Astrocyte of the spinal cord (primary cell): ENCODE data around the gene ISL2.
A peak's percentile ranks its signal among the peaks of the same experiment; 100 is the strongest.
"Not testable (repeated sequence)": the region's sequence is repeated elsewhere in the genome, so short reads cannot be mapped to it uniquely, and the experiment has no call there.

Source experiments
- DNase-seq: peaks from one replicate; pipeline ENCODE4 v3.0.0; 2011; ENCODE audit warnings: low read depth, low spot score
- H3K4me3 ChIP-seq: 2 replicates; pipeline ENCODE4 v1.5.1; 2011; ENCODE audit warnings: low read depth, mild to moderate bottlenecking, low read length, moderate library complexity
- in situ Hi-C: cut with HindIII; loops from 2 replicates; pipeline ENCODE4 v1.10.0; 2017; ENCODE audit warnings: low sequenced_read_pairs
- TF ChIP-seq, protein P1 (sequence below): IDR thresholded peaks from 2 replicates; pipeline ENCODE4 v1.5.1; 2012; ENCODE audit warnings: low read depth, mild to moderate bottlenecking, low read length, inconsistent platforms

ISL2 gene

DNA sequence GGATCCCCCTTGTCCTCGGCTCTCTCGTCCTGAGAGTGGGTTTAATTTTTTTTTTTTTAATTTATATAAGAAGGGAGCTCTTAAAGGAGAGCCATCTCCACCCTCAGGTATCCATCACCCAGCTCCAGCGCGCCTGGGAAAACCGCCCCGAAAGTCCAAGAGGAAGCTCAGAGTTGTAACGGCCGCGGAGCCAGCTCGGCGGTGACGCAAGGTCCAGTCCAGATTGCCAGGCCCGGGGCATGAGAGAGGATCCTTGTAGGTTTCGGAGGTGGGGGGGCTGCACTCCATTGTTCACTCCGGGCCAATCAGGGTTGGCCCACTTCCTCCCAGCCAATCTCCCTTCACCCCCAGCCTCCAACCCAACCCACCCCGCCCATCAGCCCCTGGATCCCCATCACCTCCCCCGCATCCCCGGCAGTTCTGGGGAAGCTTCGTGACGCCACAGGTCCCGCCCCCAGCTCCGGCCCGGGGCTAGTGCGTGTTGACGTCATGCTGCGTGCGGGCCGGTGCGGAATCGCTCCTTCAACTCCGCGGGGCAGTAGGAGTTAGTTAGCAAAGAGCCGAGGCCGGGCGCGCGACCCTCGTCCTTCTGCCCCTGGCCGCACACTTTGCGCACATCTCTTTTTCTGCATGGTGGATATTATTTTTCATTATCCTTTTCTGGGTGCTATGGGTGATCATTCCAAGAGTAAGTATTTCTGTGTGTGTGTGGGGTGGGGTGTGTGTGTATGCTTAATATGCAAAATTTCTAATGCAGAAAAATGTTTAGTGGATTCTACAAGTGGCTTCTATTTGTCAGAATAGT lies at the start of gene ISL2:
Gene ISL2, plus strand, starts transcription at position 520 of the 805 bp plus-strand sequence. Its CDS starts 111 bp downstream, at position 631.
- H3K4me3 ChIP-seq = peak within 1 kb of the TSS; percentile 12
- peak; percentile 38 for DNase-seq
- in situ Hi-C loops = no loop called here
- TF ChIP-seq, protein P1, sequence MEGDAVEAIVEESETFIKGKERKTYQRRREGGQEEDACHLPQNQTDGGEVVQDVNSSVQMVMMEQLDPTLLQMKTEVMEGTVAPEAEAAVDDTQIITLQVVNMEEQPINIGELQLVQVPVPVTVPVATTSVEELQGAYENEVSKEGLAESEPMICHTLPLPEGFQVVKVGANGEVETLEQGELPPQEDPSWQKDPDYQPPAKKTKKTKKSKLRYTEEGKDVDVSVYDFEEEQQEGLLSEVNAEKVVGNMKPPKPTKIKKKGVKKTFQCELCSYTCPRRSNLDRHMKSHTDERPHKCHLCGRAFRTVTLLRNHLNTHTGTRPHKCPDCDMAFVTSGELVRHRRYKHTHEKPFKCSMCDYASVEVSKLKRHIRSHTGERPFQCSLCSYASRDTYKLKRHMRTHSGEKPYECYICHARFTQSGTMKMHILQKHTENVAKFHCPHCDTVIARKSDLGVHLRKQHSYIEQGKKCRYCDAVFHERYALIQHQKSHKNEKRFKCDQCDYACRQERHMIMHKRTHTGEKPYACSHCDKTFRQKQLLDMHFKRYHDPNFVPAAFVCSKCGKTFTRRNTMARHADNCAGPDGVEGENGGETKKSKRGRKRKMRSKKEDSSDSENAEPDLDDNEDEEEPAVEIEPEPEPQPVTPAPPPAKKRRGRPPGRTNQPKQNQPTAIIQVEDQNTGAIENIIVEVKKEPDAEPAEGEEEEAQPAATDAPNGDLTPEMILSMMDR = no peak

DNA sequence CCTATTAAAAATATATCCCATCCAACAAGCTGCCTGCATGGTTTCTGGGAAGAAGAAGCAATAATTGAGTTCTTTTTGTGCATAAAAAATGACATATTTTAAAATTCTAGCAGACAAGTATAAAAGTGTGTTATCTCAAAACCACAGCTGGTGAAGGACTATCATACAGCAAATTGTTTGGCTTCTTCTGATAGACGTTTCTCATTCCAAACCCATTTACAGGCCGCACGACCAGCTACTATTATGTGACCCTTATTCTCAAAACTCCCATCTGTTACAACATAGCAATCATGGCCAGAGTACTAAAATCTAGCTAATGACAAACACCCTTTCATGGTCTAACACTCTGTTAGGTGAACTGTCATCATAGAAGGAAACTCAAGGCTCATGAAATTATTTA lies 47.0 kb upstream of the ISL2 start:
- no peak for DNase-seq
- H3K4me3 ChIP-seq = no peak overlapping the region
- in situ Hi-C loops = no loop called here
- TF ChIP-seq, protein P1 = no peak

DNA sequence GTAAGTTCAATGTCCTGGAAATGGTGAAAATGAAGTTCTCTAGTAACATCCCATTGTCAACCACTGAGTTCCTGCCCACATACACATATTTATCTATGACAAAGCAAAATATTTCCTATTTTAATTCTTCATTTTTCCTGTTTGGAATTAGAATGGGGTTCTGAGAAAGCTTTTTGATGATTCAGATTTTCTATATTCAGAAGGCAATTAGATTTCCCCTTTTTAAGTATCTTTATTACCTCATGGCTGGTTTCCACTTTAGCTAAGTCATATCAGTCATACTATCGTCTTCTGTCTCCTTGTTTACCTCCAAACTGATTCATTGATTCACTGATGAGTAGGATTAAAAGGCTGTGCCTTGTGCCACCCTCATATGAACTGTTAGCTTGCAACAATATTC lies 43.2 kb upstream of the ISL2 start:
- in situ Hi-C loops = no loop called here
- no peak for DNase-seq
- no peak overlapping the region for H3K4me3 ChIP-seq
- TF ChIP-seq, protein P1 = no peak

DNA sequence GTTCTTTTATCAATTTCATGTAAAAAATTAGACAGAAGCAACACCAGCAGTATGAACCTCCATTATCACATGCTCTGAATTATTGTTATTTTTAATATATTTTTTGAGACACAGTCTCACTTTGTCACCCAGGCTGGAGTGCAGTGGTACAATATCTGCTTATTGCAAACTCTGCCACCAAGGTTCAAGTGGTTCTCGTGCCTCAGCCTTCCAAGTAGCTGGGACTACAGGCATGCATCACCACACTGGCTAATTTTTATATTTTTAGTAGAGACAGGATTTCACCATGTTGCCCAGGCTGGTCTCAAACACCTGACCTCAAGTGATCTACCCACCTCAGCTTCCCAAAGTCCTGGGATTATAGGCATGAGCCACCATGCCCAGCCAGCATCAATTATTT lies 42.1 kb upstream of the ISL2 start:
- H3K4me3 ChIP-seq, in situ Hi-C loops, DNase-seq: not testable (repeated sequence)

DNA sequence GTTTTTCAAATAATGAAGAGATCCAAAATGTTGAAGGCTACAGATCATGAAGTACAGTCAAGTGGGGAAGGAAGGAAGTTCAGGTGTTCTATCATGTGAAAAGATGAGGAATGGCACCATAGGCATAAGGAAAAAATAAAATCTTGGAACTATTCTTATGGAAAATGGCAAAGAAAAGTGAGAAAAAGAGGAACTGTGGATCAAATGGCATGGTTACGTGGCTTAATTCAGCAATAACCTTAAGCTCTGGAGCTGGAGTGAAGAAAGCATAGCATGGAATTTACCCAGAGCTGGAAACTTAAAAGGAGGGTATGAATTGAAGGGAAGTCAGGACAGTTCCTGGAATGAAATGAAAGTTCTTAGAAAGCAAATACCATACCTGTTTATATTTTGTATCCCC lies 39.7 kb upstream of the ISL2 start:
- H3K4me3 ChIP-seq = no peak overlapping the region
- no peak for DNase-seq
- TF ChIP-seq, protein P1 = no peak
- in situ Hi-C loops = no loop called here

DNA sequence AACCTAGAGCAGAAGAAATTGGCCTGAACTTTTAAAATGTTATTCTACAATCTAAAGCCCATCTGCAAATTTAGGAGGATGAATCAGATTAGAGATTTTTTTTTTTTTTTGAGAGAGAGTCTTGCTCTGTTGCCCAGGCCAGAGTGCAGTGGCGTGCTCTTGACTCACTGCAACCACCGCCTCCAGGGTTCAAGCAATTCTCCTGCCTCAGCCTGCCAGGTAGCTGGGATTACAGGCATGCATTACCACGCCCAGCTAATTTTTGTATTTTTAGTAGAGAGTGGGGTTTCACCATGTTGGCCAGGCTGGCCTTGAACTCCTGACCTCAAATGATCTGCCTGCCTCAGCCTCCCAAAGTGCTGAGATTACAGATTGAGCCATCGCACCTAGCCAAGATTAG lies 38.6 kb upstream of the ISL2 start:
- DNase-seq, H3K4me3 ChIP-seq, in situ Hi-C loops: not testable (repeated sequence)

DNA sequence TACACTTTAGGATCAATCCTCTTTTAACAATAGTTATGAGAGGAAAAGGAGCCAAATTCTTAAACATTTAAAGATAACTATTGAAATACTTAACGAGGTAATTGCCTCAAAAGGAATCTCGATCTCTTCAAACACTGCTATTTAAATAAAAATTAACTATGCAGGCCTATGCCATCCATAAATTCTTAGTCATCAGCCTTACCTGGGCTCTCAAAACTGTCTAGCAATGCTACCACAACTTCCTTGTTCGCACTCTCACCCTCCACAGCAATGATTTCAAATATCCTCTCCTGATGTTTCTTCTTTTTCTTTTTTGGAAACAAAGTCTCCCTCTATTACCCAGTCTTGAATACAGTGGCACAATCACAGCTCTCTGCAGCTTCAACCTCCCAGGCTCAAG lies 37.6 kb upstream of the ISL2 start:
- DNase-seq = no peak
- in situ Hi-C loops = no loop called here
- TF ChIP-seq, protein P1 = no peak
- no peak overlapping the region for H3K4me3 ChIP-seq
